Measurements from ENCODE around the gene ARAP1. TPM values are rescaled to one million over a fixed set of nuclear protein-coding genes. Genes with fewer than 3 reads are reported as not detected.

The ARAP1 gene
- total and polyA plus RNA-seq, 2 donors (not counting 1 experiment from before 2014, with no cell fraction given) = 41.8 to 113 TPM

DNA sequence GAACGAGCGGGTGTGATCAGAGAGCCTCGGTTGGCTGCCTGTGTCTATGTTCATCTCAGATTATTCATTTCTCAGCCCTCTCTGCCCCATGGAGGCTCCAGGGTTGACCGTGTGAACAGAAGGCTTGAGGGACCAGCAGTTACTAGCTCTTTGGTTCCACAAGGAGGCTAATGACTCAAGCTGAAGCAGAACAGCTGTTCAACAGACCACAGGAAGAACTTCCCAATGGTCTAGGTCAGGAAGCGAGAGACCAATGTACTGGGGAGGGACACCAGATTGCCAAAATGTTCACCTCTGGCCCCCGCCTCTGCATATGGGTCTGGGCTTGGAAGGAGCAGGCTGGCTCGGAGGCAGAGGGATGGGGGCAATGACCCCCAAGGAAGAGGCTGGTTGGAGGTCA lies 63.3 kb downstream of the ARAP1 start:
- Histone ChIP-seq H3K4me3 (replicated peaks in 1 of 4; ENCODE audit: control extremely low read depth in 1 of 4, insufficient read depth in 1 of 4, low read depth in 3 of 4, low read length in 4 of 4) (no peak overlapping the region), H3K27ac (ENCODE audit: insufficient read depth, low read length) (no peak overlapping the region), H3K79me2 (ENCODE audit: control insufficient read depth, insufficient read depth, low read length) (no peaks in the 10 kb centered on the region), H3K36me3 (ENCODE audit: control insufficient read depth, insufficient read depth, low read length) (peaks cover 15% of the 10 kb centered on the region), H2AFZ (ENCODE audit: low read length) (no peak overlapping the region), H4K20me1 (ENCODE audit: control insufficient read depth, extremely low read depth, insufficient read depth, low read length) (no peaks in the 10 kb centered on the region), H3K27me3 (ENCODE audit: control insufficient read depth, insufficient read depth, low read length) (no peaks in the 10 kb centered on the region), H3K4me2 (ENCODE audit: extremely low read depth, insufficient read depth, low read length) (no peak overlapping the region), H3K9ac (ENCODE audit: insufficient read depth, low read length) (no peak overlapping the region), H3K4me1 (ENCODE audit: control insufficient read depth, extremely low read depth, insufficient read depth, low read length) (peaks cover 12% of the 10 kb centered on the region), H3K9me3 (ENCODE audit: control insufficient read depth, insufficient read depth, low read depth, low read length) (no peaks in the 10 kb centered on the region)
- TF ChIP-seq, protein P1, sequence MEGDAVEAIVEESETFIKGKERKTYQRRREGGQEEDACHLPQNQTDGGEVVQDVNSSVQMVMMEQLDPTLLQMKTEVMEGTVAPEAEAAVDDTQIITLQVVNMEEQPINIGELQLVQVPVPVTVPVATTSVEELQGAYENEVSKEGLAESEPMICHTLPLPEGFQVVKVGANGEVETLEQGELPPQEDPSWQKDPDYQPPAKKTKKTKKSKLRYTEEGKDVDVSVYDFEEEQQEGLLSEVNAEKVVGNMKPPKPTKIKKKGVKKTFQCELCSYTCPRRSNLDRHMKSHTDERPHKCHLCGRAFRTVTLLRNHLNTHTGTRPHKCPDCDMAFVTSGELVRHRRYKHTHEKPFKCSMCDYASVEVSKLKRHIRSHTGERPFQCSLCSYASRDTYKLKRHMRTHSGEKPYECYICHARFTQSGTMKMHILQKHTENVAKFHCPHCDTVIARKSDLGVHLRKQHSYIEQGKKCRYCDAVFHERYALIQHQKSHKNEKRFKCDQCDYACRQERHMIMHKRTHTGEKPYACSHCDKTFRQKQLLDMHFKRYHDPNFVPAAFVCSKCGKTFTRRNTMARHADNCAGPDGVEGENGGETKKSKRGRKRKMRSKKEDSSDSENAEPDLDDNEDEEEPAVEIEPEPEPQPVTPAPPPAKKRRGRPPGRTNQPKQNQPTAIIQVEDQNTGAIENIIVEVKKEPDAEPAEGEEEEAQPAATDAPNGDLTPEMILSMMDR (conservative IDR thresholded peaks at IDR 0.05 in 1 of 2, IDR thresholded peaks at IDR 0.05 in 1 of 2; ENCODE audit: low read depth in 1 of 2, low read length in 2 of 2) = peak in 1 of 2 donors; percentile 10
- no peak for TF ChIP-seq EZH2 (IDR thresholded peaks at IDR 0.05; ENCODE audit: low read length, missing control alignments)
- no peak for DNase-seq (ENCODE audit: low read depth in 2 of 2)

DNA sequence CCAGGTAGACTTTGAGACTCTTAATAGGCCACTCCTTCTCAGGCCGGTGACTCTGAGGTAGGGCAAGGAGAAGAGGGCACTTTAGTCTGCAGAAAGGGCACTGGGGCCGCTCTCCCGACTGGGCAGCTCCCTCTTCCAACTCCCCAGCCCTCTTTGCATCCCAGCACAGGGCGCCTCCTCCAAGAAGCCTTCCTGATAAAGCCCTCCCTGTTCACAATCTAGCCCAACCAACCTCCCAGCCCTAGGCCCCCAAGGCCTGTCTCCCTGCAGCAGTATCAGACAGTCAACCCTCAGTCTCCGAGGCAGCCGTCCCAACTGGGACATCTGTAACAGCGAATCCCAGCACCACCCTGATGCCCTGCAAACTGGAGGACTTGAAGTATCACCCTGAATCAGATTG lies 63.7 kb downstream of the ARAP1 start:
- no peak overlapping the region for H3K9ac ChIP-seq (ENCODE audit: insufficient read depth, low read length)
- no peaks in the 10 kb centered on the region for H3K27me3 ChIP-seq (ENCODE audit: control insufficient read depth, insufficient read depth, low read length)
- H3K79me2 ChIP-seq (ENCODE audit: control insufficient read depth, insufficient read depth, low read length) = no peaks in the 10 kb centered on the region
- no peak overlapping the region for H3K27ac ChIP-seq (ENCODE audit: insufficient read depth, low read length)
- peaks cover 13% of the 10 kb centered on the region for H3K4me1 ChIP-seq (ENCODE audit: control insufficient read depth, extremely low read depth, insufficient read depth, low read length)
- H4K20me1 ChIP-seq (ENCODE audit: control insufficient read depth, extremely low read depth, insufficient read depth, low read length) = no peaks in the 10 kb centered on the region
- TF ChIP-seq, protein P1 (conservative IDR thresholded peaks at IDR 0.05 in 1 of 2, IDR thresholded peaks at IDR 0.05 in 1 of 2; ENCODE audit: low read depth in 1 of 2, low read length in 2 of 2) = no peak
- TF ChIP-seq EZH2 (IDR thresholded peaks at IDR 0.05; ENCODE audit: low read length, missing control alignments) = no peak
- H3K36me3 ChIP-seq (ENCODE audit: control insufficient read depth, insufficient read depth, low read length) = peaks cover 15% of the 10 kb centered on the region
- H3K4me3 ChIP-seq (replicated peaks in 1 of 4; ENCODE audit: control extremely low read depth in 1 of 4, insufficient read depth in 1 of 4, low read depth in 3 of 4, low read length in 4 of 4) = no peak overlapping the region
- H2AFZ ChIP-seq (ENCODE audit: low read length) = no peak overlapping the region
- no peaks in the 10 kb centered on the region for H3K9me3 ChIP-seq (ENCODE audit: control insufficient read depth, insufficient read depth, low read depth, low read length)
- no peak overlapping the region for H3K4me2 ChIP-seq (ENCODE audit: extremely low read depth, insufficient read depth, low read length)
- DNase-seq (ENCODE audit: low read depth in 2 of 2) = no peak

DNA sequence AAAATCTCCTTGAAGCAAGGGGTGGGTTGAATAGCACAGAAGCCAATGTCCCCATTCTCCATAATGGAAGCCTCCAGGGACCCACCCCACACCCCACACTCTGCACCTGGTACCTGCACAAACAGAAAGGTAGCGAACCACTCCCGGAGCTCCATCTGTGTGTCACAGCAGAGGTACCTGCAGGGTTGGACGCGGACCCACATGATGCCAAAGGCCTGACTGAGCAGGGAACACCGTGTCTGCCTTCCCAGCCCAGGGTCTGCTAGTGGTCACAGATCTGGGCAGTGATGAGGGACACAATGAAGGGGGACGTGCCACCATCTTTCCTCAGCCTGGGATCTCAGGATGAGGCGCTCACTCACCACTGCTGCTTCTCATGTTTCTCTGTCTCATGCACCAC lies 64.9 kb downstream of the ARAP1 start:
- H3K27ac ChIP-seq (ENCODE audit: insufficient read depth, low read length) = no peak overlapping the region
- no peak overlapping the region for H3K4me2 ChIP-seq (ENCODE audit: extremely low read depth, insufficient read depth, low read length)
- H3K4me1 ChIP-seq (ENCODE audit: control insufficient read depth, extremely low read depth, insufficient read depth, low read length) = peaks cover 13% of the 10 kb centered on the region
- no peak for DNase-seq (ENCODE audit: low read depth in 2 of 2)
- no peaks in the 10 kb centered on the region for H3K79me2 ChIP-seq (ENCODE audit: control insufficient read depth, insufficient read depth, low read length)
- H3K36me3 ChIP-seq (ENCODE audit: control insufficient read depth, insufficient read depth, low read length) = peaks cover 8% of the 10 kb centered on the region
- no peaks in the 10 kb centered on the region for H3K27me3 ChIP-seq (ENCODE audit: control insufficient read depth, insufficient read depth, low read length)
- TF ChIP-seq, protein P1 (conservative IDR thresholded peaks at IDR 0.05 in 1 of 2, IDR thresholded peaks at IDR 0.05 in 1 of 2; ENCODE audit: low read depth in 1 of 2, low read length in 2 of 2) = no peak
- TF ChIP-seq EZH2 (IDR thresholded peaks at IDR 0.05; ENCODE audit: low read length, missing control alignments) = no peak
- H3K9me3 ChIP-seq (ENCODE audit: control insufficient read depth, insufficient read depth, low read depth, low read length) = no peaks in the 10 kb centered on the region
- no peaks in the 10 kb centered on the region for H4K20me1 ChIP-seq (ENCODE audit: control insufficient read depth, extremely low read depth, insufficient read depth, low read length)
- H2AFZ ChIP-seq (ENCODE audit: low read length) = no peak overlapping the region
- H3K9ac ChIP-seq (ENCODE audit: insufficient read depth, low read length) = no peak overlapping the region
- H3K4me3 ChIP-seq (replicated peaks in 1 of 4; ENCODE audit: control extremely low read depth in 1 of 4, insufficient read depth in 1 of 4, low read depth in 3 of 4, low read length in 4 of 4) = no peak overlapping the region
